Posterior cingulate gyrus (tissue), 11 donors: Measurements from ENCODE around the gene SERF2.
A peak's percentile ranks its signal among the peaks of the same experiment; 100 is the strongest.
"Not testable (repeated sequence)": the region's sequence is repeated elsewhere in the genome, so short reads cannot be mapped to it uniquely, and the experiment has no call there.

Experiments
- DNase-seq, 10 donors: peaks; one replicate each; pipeline versions ENCODE4 v3.0.0 to v3.0.0-alpha.2; 2020 to 2021; ENCODE audit warnings: mixed read lengths in 3 of 10
- intact Hi-C: fragments of 100-400 bp; cut with DNase I; formaldehyde crosslinking; loops from one replicate; pipeline ENCODE4 v1.15.1; 2023

SERF2 gene

GRCh38 chr15:43826508-43827341 is 34.6 kb downstream of the SERF2 start, which contains the start of gene WDR76:
WDR76 (plus strand) TSS chr15:43827002; CDS start chr15:43827033, 31 bp downstream.
- peak; percentile 27 to 94 (median 56) for DNase-seq
- intact Hi-C loops: no loop called here

DNA sequence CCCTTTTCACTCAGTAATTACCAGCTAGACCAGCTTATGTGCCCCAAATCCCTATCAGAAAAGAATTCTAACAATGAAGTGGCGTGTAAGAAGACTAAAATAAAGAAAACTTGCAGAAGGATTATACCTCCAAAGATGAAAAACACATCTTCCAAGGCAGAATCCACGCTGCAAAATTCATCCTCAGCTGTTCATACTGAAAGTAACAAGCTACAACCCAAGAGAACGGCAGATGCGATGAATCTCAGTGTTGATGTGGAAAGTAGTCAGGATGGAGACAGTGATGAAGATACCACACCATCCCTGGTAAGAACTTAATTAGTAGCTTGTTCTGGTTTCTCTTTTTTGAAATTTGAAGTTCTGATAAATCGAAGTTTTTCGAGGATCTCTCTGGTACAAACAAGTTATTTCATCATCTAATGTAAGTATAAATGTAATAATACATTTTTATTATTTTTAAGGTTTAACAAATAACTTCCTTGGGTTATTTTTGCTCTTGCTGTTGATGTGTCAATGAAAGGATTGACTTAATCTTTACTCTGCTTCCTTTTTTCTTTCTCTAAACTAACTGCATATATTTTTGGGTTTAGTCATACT is 36.0 kb downstream of the SERF2 start:
- intact Hi-C loops: no loop called here
- DNase-seq: no peak

- peak in 2 of 10 donors; percentile 7 to 19 for DNase-seq
- intact Hi-C loops: not testable (repeated sequence)
These were observed 37.9 kb downstream of the SERF2 start for GRCh38 chr15:43829951-43830540.

DNA sequence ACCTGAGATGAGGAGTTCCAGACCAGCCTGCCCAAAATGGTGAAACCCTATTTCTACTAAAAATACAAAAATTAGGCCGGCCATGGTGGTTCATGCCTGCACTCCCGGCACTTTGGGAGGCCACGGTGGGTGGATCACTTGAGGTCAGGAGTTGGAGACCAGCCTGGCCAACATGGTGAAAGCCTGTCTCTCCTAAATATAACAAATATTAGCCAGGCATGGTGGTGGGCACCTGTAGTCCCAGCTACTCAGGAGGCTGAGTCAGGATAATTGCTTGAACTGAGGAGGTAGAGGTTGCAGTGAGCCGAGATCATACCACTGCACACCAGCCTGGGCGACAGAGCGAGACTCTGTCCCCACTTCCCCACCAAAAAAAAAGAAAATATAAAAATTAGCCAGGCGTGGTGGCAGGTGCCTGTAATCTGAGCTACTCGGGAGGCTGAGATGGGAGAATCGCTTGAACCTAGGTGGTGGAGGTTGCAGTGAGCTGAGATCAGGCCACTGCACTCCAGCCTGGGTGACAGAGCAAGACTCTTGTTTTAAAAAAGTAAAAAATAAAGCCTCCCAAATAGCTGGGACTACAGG is 38.7 kb downstream of the SERF2 start:
- intact Hi-C loops: not testable (repeated sequence)
- DNase-seq: peak in 2 of 10 donors; percentile 43 to 54

- intact Hi-C loops: not testable (repeated sequence)
These were observed 39.5 kb downstream of the SERF2 start for GRCh38 chr15:43831519-43832052.

DNA sequence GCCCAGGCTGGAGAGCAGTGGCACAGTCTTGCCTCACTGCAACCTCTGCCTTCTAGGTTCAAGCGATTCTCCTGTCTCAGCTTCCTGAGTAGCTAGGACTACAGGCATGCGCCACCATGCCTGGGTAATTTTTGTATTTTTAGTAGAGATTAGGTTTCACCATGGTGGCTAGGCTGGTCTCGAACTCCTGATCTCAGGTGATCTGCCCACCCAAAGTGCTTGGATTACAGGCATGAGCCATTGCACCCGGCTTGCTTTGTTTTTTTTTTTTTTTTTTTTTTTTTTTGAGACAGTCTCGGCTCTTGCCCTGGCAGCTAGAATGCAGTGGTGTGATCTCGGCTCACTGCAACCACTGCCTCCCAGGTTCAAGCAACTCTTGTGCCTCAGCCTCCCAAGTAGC is 40.4 kb downstream of the SERF2 start:
- intact Hi-C loops: not testable (repeated sequence)
- DNase-seq: peak in 2 of 10 donors; percentile 10 to 32

More at GRCh38 chr15:43831519-43832052, 39.5 kb downstream of the SERF2 start:
- not testable (repeated sequence) for DNase-seq

GRCh38 chr15:43845421-43845820 is 53.3 kb downstream of the SERF2 start:
- intact Hi-C loops: no loop called here
- no peak for DNase-seq
